HepG2 (cell line): Measurements from ENCODE around the gene WDR83. TPM values are rescaled to one million over a fixed set of nuclear protein-coding genes. Genes with fewer than 3 reads are reported as not detected.

ENCODE experiments used
- DRAP1 ChIP-seq: IDR thresholded peaks from 2 replicates; pipeline ENCODE4 v1.6.1; 2016; ENCODE audit warnings: missing genetic modification reagents, missing compliant biosample characterization
- GABPB1 ChIP-seq: IDR thresholded peaks from 2 replicates; pipeline ENCODE4 v1.6.1; 2016; ENCODE audit warnings: mild to moderate bottlenecking, missing genetic modification reagents, moderate library complexity, missing compliant biosample characterization
- GRHL1 ChIP-seq: sonication (generic); formaldehyde crosslinking; conservative IDR thresholded peaks from 2 replicates; pipeline ENCODE4 v1.8.0; 2022; ENCODE audit warnings: missing genetic modification reagents
- KDM6A ChIP-seq: IDR thresholded peaks from 2 replicates; pipeline ENCODE4 v1.6.1; 2016; ENCODE audit warnings: low read depth
- MLX ChIP-seq: IDR thresholded peaks from 2 replicates; pipeline ENCODE4 v1.6.1; 2016
- MNT ChIP-seq: fragments of 450-650 bp; IDR thresholded peaks from 2 replicates; pipeline ENCODE4 v1.6.1; 2016
- MTERF4 ChIP-seq: sonication (generic); formaldehyde crosslinking; IDR thresholded peaks from 2 replicates; pipeline ENCODE4 v1.8.0; 2023; ENCODE audit warnings: mild to moderate bottlenecking, missing genetic modification reagents
- MXD1 ChIP-seq: sonication (generic); formaldehyde crosslinking; IDR thresholded peaks from 2 replicates; pipeline ENCODE4 v1.4.0; 2020; ENCODE audit warnings: mild to moderate bottlenecking, missing genetic modification reagents
- MXI1 ChIP-seq: IDR thresholded peaks from 3 replicates; pipeline ENCODE4 v1.6.1; 2012; ENCODE audit warnings: low read depth, low read length, inconsistent platforms, borderline replicate concordance
- NONO ChIP-seq, 2 experiments: fragments of 450-650 bp in 1 of 2; sonication (generic) in 1 of 2; formaldehyde crosslinking in 1 of 2; IDR thresholded peaks in 1 of 2; conservative IDR thresholded peaks in 1 of 2; 2 replicates each; pipeline versions ENCODE4 v1.6.1 to v1.8.0; 2017 to 2022; ENCODE audit warnings: mild to moderate bottlenecking in 1 of 2, missing genetic modification reagents in 1 of 2, moderate library complexity in 1 of 2
- POLR2A ChIP-seq, 2 experiments: IDR thresholded peaks; 2 replicates each; pipeline ENCODE4 v1.6.1; 2011; ENCODE audit warnings: low read depth in 2 of 2, low read length in 2 of 2, mild to moderate bottlenecking in 1 of 2, moderate library complexity in 1 of 2; ENCODE audit not compliant: insufficient read depth in 1 of 2
- REXO4 ChIP-seq: sonication (generic); formaldehyde crosslinking; IDR thresholded peaks from 2 replicates; pipeline ENCODE4 v1.8.0; 2022; ENCODE audit warnings: missing genetic modification reagents, mild to moderate bottlenecking, borderline replicate concordance
- RXRB ChIP-seq: IDR thresholded peaks from 2 replicates; pipeline ENCODE4 v1.6.1; 2016; ENCODE audit warnings: borderline replicate concordance, missing genetic modification reagents, missing compliant biosample characterization
- SALL1 ChIP-seq: sonication (generic); formaldehyde crosslinking; IDR thresholded peaks from 2 replicates; pipeline ENCODE4 v1.8.0; 2022; ENCODE audit warnings: mild to moderate bottlenecking, missing genetic modification reagents
- SMAD3 ChIP-seq: sonication (generic); formaldehyde crosslinking; IDR thresholded peaks from 2 replicates; pipeline ENCODE4 v1.4.0; 2020; ENCODE audit warnings: missing genetic modification reagents
- THYN1 ChIP-seq: sonication (generic); formaldehyde crosslinking; IDR thresholded peaks from 2 replicates; pipeline ENCODE4 v1.8.1; 2023; ENCODE audit warnings: low read depth, mild to moderate bottlenecking, moderate library complexity, missing genetic modification reagents, borderline replicate concordance
- ZBTB3 ChIP-seq: sonication (generic); formaldehyde crosslinking; IDR thresholded peaks from 2 replicates; pipeline ENCODE4 v1.4.0; 2020; ENCODE audit warnings: low read depth, mild to moderate bottlenecking, moderate library complexity, missing genetic modification reagents, borderline replicate concordance
- ZNF101 ChIP-seq: sonication (generic); formaldehyde crosslinking; IDR thresholded peaks from 2 replicates; pipeline ENCODE4 v1.4.0; 2020; ENCODE audit warnings: mild to moderate bottlenecking, low read depth, missing genetic modification reagents, borderline replicate concordance
- ZNF263 ChIP-seq: sonication (generic); formaldehyde crosslinking; IDR thresholded peaks from 2 replicates; pipeline ENCODE4 v1.4.0; 2020; ENCODE audit warnings: missing genetic modification reagents
- ZNF598 ChIP-seq: sonication (generic); formaldehyde crosslinking; IDR thresholded peaks from 2 replicates; pipeline ENCODE4 v1.5.1; 2020; ENCODE audit warnings: mild to moderate bottlenecking, missing genetic modification reagents, borderline replicate concordance
- ZNF776 ChIP-seq: sonication (generic); formaldehyde crosslinking; IDR thresholded peaks from 2 replicates; pipeline ENCODE4 v1.4.0; 2020; ENCODE audit warnings: mild to moderate bottlenecking, missing genetic modification reagents
- ZNF788 ChIP-seq: sonication (generic); formaldehyde crosslinking; IDR thresholded peaks from 2 replicates; pipeline ENCODE4 v1.5.0; 2020; ENCODE audit warnings: mild to moderate bottlenecking, missing genetic modification reagents, borderline replicate concordance
- ZNF839 ChIP-seq: sonication (generic); formaldehyde crosslinking; IDR thresholded peaks from 2 replicates; pipeline ENCODE4 v1.4.0; 2020; ENCODE audit warnings: missing genetic modification reagents, mild to moderate bottlenecking, borderline replicate concordance
- polyA plus RNA-seq, 8 experiments: library from polyadenylated mRNA; depleted of rRNA in 3 of 8; stranded (reverse) in 7 of 8; unstranded in 1 of 8; fragments of >200 nt; fragmentation: Illumina TruSeq in 4 of 8; extraction: Trizol in 4 of 8; gene quantifications; 2 replicates each; pipeline versions ENCODE4 v1.2.1 to v1.2.3, GENCODE V29; 2011 to 2016; ENCODE audit warnings: low read depth in 4 of 8, missing spikeins in 1 of 8, mixed read lengths in 1 of 8; ENCODE audit not compliant: insufficient read depth in 1 of 8
- total RNA-seq, 5 experiments: library from RNA; depleted of rRNA; stranded (reverse); fragments of >200 nt; fragmentation: Illumina TruSeq; extraction: Trizol; gene quantifications; 2 replicates each; pipeline ENCODE4 v1.2.3, GENCODE V29; 2016; ENCODE audit warnings: low read depth in 1 of 5

The WDR83 gene
- total and polyA plus RNA-seq, 2 of the 13 experiments (the other 11 are each of a cell fraction or from before 2014, with no cell fraction given), result 4.5 to 10.7 TPM

- TF ChIP-seq DRAP1 (CRISPR knock-in tag), result peak; percentile 38; the same call in 1 of the 2 replicates
- no peak for TF ChIP-seq ZNF839 (CRISPR knock-in tag)
- TF ChIP-seq NONO (IDR thresholded peaks at IDR 0.05), result no peak
- 0 out of 2 replicates have a peak, but pooled peaks have one; percentile 15 for TF ChIP-seq NONO (CRISPR knock-in tag; conservative IDR thresholded peaks at IDR 0.05)
- peak; percentile 74; the same call in 1 of the 2 replicates for TF ChIP-seq MXD1 (CRISPR knock-in tag)
- TF ChIP-seq SMAD3 (CRISPR knock-in tag), result peak; percentile 80
- TF ChIP-seq THYN1, result no peak
- TF ChIP-seq MLX, result 0 out of 2 replicates have a peak, but pooled peaks have one; percentile 15
- no peak for TF ChIP-seq MTERF4
- TF ChIP-seq REXO4 (CRISPR knock-in tag), result 0 out of 2 replicates have a peak, but pooled peaks have one; percentile 56
- peak; percentile 63 for TF ChIP-seq MNT
- TF ChIP-seq ZNF776 (CRISPR knock-in tag), result 0 out of 2 replicates have a peak, but pooled peaks have one; percentile 54
- 0 out of 2 replicates have a peak, but pooled peaks have one; percentile 17 for TF ChIP-seq ZNF263 (CRISPR knock-in tag)
- TF ChIP-seq GABPB1, result peak; percentile 76
- no peak for TF ChIP-seq GRHL1
- TF ChIP-seq ZNF598 (CRISPR knock-in tag), result peak; percentile 71; the same call in 1 of the 2 replicates
- no peak for TF ChIP-seq ZBTB3 (CRISPR knock-in tag)
- TF ChIP-seq SALL1, result peak; percentile 57
- TF ChIP-seq ZNF788 (CRISPR knock-in tag), result peak; percentile 68; the same call in 1 of the 2 replicates
- TF ChIP-seq KDM6A (CRISPR knock-in tag), result no peak
- TF ChIP-seq POLR2A (IDR thresholded peaks at IDR 0.05; ENCODE audit: insufficient read depth in 1 of 2, low read depth in 2 of 2, low read length in 2 of 2), result peak; percentile 72 to 75
- peak; percentile 95; the same call in 2 of the 3 replicates for TF ChIP-seq MXI1
- TF ChIP-seq RXRB (CRISPR knock-in tag), result 0 out of 2 replicates have a peak, but pooled peaks have one; percentile 17
- no peak for TF ChIP-seq ZNF101 (CRISPR knock-in tag)
These were observed 57.2 kb downstream of the WDR83 start, which contains the start of gene TNPO2 (continued) for GRCh38 chr19:12723641-12724426.
